HCT116 (cell line): ENCODE measurements around the gene TBX2.

Experiments
- EZH2 ChIP-seq: fragments of 200-600 bp; sonication (generic); IDR thresholded peaks from 2 replicates; pipeline ENCODE4 v1.6.1; 2017; ENCODE audit warnings: antibody characterized with exemption, mixed run types
- EZH2phosphoT487 ChIP-seq: fragments of 200-600 bp; IDR thresholded peaks from 2 replicates; pipeline ENCODE4 v1.6.1; 2018; ENCODE audit warnings: antibody characterized with exemption, borderline replicate concordance
- POLR2A ChIP-seq: IDR thresholded peaks from 2 replicates; pipeline ENCODE4 v1.7.0; 2011; ENCODE audit warnings: borderline replicate concordance; ENCODE audit not compliant: insufficient read depth, insufficient read length; ENCODE audit errors: extremely low read depth
- TF ChIP-seq, protein P1 (sequence below), 3 experiments: fragments of 200-600 bp in 1 of 3; sonication (generic) in 1 of 3; IDR thresholded peaks in 2 of 3; conservative IDR thresholded peaks in 1 of 3; 2 replicates each; pipeline ENCODE4 v1.5.1; 2012 to 2017; ENCODE audit warnings: low read depth in 2 of 3, low read length in 2 of 3, antibody characterized with exemption in 1 of 3, borderline replicate concordance in 1 of 3, control low read depth in 1 of 3, mild to moderate bottlenecking in 1 of 3, mixed read lengths in 1 of 3, mixed run types in 1 of 3, moderate library complexity in 1 of 3; ENCODE audit not compliant: insufficient read depth in 1 of 3
- TF ChIP-seq, protein P2 (sequence below): IDR thresholded peaks from 2 replicates; pipeline ENCODE4 v1.6.1; 2012
- TF ChIP-seq, protein P3 (sequence below): IDR thresholded peaks from 2 replicates; pipeline ENCODE4 v1.6.1; 2012

DNA sequence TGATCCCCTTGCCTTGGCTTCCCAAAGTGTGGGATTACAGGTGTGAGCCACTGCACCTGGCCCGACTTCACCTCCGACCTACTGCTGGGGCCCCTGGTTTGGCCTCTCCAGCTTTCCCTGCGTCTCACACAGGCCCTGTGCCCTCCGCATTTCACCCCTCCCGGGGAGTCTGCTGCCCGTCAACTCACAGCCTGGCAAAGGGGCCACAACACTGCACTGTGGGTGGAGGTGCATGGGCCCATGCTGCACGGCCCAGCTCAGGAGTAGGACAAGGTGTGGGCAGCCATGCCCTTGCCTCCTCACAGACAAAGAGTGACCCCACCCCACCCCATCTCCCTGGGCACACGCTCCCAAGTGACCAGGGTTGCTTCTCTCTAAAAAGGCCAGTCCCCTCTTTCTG lies 12.6 kb upstream of the TBX2 start:
- TF ChIP-seq, protein P1, sequence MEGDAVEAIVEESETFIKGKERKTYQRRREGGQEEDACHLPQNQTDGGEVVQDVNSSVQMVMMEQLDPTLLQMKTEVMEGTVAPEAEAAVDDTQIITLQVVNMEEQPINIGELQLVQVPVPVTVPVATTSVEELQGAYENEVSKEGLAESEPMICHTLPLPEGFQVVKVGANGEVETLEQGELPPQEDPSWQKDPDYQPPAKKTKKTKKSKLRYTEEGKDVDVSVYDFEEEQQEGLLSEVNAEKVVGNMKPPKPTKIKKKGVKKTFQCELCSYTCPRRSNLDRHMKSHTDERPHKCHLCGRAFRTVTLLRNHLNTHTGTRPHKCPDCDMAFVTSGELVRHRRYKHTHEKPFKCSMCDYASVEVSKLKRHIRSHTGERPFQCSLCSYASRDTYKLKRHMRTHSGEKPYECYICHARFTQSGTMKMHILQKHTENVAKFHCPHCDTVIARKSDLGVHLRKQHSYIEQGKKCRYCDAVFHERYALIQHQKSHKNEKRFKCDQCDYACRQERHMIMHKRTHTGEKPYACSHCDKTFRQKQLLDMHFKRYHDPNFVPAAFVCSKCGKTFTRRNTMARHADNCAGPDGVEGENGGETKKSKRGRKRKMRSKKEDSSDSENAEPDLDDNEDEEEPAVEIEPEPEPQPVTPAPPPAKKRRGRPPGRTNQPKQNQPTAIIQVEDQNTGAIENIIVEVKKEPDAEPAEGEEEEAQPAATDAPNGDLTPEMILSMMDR (IDR thresholded peaks at IDR 0.05 in 2 of 3, conservative IDR thresholded peaks at IDR 0.05 in 1 of 3; ENCODE audit: borderline replicate concordance in 1 of 3, insufficient read depth in 1 of 3, low read depth in 2 of 3, low read length in 2 of 3) = no peak
- no peak for TF ChIP-seq EZH2phosphoT487
- TF ChIP-seq, protein P2, sequence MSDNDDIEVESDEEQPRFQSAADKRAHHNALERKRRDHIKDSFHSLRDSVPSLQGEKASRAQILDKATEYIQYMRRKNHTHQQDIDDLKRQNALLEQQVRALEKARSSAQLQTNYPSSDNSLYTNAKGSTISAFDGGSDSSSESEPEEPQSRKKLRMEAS = no peak
- TF ChIP-seq EZH2 = no peak
- no peak for TF ChIP-seq POLR2A
- TF ChIP-seq, protein P3, sequence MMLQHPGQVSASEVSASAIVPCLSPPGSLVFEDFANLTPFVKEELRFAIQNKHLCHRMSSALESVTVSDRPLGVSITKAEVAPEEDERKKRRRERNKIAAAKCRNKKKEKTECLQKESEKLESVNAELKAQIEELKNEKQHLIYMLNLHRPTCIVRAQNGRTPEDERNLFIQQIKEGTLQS = no peak
